K562 (cell line): ENCODE data around the gene CTBS. TPM values are rescaled to one million over a fixed set of nuclear protein-coding genes. Genes with fewer than 3 reads are reported as not detected.

Experiments used
- ASH1L ChIP-seq: fragments of 450-650 bp; IDR thresholded peaks from 2 replicates; pipeline ENCODE4 v1.6.1; 2018; ENCODE audit warnings: borderline replicate concordance, mild to moderate bottlenecking, low read depth; ENCODE audit not compliant: partially characterized antibody
- CC2D1A ChIP-seq: fragments of 450-650 bp; IDR thresholded peaks from 2 replicates; pipeline ENCODE4 v1.6.1; 2017; ENCODE audit warnings: mild to moderate bottlenecking
- COPS2 ChIP-seq: fragments of 450-650 bp; conservative IDR thresholded peaks from 2 replicates; pipeline ENCODE4 v1.6.1; 2016; ENCODE audit warnings: mild to moderate bottlenecking, moderate library complexity
- DPF2 ChIP-seq: fragments of 450-650 bp; IDR thresholded peaks from 2 replicates; pipeline ENCODE4 v1.6.1; 2016
- GABPA ChIP-seq: fragments of 200-800 bp; sonication (Bioruptor generic); conservative IDR thresholded peaks from 2 replicates; pipeline ENCODE4 v1.6.1; 2016; ENCODE audit warnings: low read depth, missing genetic modification characterization, missing compliant biosample characterization
- HEY1 ChIP-seq: fragments of 250-450 bp; sonication (Bioruptor Pico); IDR thresholded peaks from 2 replicates; pipeline ENCODE4 v1.5.0; 2020; ENCODE audit warnings: mild to moderate bottlenecking, moderate library complexity, borderline replicate concordance
- JUN ChIP-seq, 2 experiments: sonication (generic) in 1 of 2; formaldehyde crosslinking in 1 of 2; IDR thresholded peaks; 2 replicates each; pipeline versions ENCODE4 v1.6.1 to v1.8.0; 2012 to 2022; ENCODE audit warnings: borderline replicate concordance in 2 of 2, mild to moderate bottlenecking in 2 of 2, improper control_type of control experiment in 1 of 2, low read depth in 1 of 2, low read length in 1 of 2, missing genetic modification reagents in 1 of 2
- MAZ ChIP-seq, 2 experiments: fragments of 450-650 bp in 1 of 2; sonication (generic) in 1 of 2; formaldehyde crosslinking; IDR thresholded peaks in 1 of 2; conservative IDR thresholded peaks in 1 of 2; 2 replicates each; pipeline versions ENCODE4 v1.4.0 to v1.5.0; 2020; ENCODE audit warnings: mild to moderate bottlenecking in 1 of 2, missing genetic modification reagents in 1 of 2
- NCOA4 ChIP-seq: fragments of 450-650 bp; IDR thresholded peaks from 2 replicates; pipeline ENCODE4 v1.6.1; 2018; ENCODE audit warnings: mild to moderate bottlenecking; ENCODE audit not compliant: partially characterized antibody
- PHF20 ChIP-seq: fragments of 450-650 bp; IDR thresholded peaks from 2 replicates; pipeline ENCODE4 v1.6.1; 2018; ENCODE audit not compliant: partially characterized antibody
- ZKSCAN3 ChIP-seq: fragments of 250-450 bp; sonication (Bioruptor Pico); IDR thresholded peaks from 2 replicates; pipeline ENCODE4 v1.4.0; 2020
- ZNF263 ChIP-seq: sonication (generic); formaldehyde crosslinking; IDR thresholded peaks from 2 replicates; pipeline ENCODE4 v1.8.0; 2022; ENCODE audit warnings: mild to moderate bottlenecking, missing genetic modification reagents, borderline replicate concordance
- ZNF408 ChIP-seq: fragments of 250-450 bp; sonication (Bioruptor Pico); IDR thresholded peaks from 2 replicates; pipeline ENCODE4 v1.4.0; 2020; ENCODE audit warnings: low read depth, mild to moderate bottlenecking, moderate library complexity
- polyA plus RNA-seq, 8 experiments: library from polyadenylated mRNA; depleted of rRNA in 4 of 8; stranded (reverse) in 5 of 8; unstranded in 3 of 8; fragments of >200 nt; fragmentation: Nextera tagmentation in 2 of 8; fragmentation: Illumina TruSeq in 1 of 8; extraction: Ambion mirVana in 2 of 8; extraction: Trizol in 1 of 8; gene quantifications; 2 replicates each; pipeline versions ENCODE4 v1.2.1 to v1.2.3, GENCODE V29; 2011 to 2014; ENCODE audit warnings: inconsistent platforms in 1 of 8, missing spikeins in 1 of 8
- total RNA-seq, 7 experiments: library from RNA; depleted of rRNA in 6 of 7; stranded (reverse); fragments of >200 nt in 6 of 7; fragmentation: Illumina TruSeq in 2 of 7; extraction: Trizol in 2 of 7; gene quantifications; 2 replicates each; pipeline versions ENCODE4 v1.2.1 to v1.2.3, GENCODE V29; 2011 to 2021; ENCODE audit warnings: low replicate concordance in 1 of 7
- TF ChIP-seq, protein P1 (sequence below): fragments of 200-800 bp; sonication (Bioruptor generic); IDR thresholded peaks from 2 replicates; pipeline ENCODE4 v1.6.1; 2017; ENCODE audit warnings: missing genetic modification characterization, missing compliant biosample characterization
- TF ChIP-seq, protein P2 (sequence below): fragments of 450-650 bp; IDR thresholded peaks from 2 replicates; pipeline ENCODE4 v1.6.1; 2017; ENCODE audit warnings: antibody characterized with exemption, mild to moderate bottlenecking
- TF ChIP-seq, protein P3 (sequence below): fragments of 450-650 bp; formaldehyde crosslinking; IDR thresholded peaks from 2 replicates; pipeline ENCODE4 v1.4.0; 2020; ENCODE audit warnings: mild to moderate bottlenecking, moderate library complexity
- TF ChIP-seq, protein P4 (sequence below), 2 experiments: fragments of 450-650 bp; conservative IDR thresholded peaks; 2 replicates each; pipeline ENCODE4 v1.6.1; 2017; ENCODE audit warnings: mild to moderate bottlenecking in 2 of 2, moderate library complexity in 2 of 2

Gene CTBS
- total and polyA plus RNA-seq, 9 of the 15 experiments (the other 6 are each of a cell fraction or from before 2014, with no cell fraction given): 3.0 to 19.8 (median 9.9) TPM

DNA sequence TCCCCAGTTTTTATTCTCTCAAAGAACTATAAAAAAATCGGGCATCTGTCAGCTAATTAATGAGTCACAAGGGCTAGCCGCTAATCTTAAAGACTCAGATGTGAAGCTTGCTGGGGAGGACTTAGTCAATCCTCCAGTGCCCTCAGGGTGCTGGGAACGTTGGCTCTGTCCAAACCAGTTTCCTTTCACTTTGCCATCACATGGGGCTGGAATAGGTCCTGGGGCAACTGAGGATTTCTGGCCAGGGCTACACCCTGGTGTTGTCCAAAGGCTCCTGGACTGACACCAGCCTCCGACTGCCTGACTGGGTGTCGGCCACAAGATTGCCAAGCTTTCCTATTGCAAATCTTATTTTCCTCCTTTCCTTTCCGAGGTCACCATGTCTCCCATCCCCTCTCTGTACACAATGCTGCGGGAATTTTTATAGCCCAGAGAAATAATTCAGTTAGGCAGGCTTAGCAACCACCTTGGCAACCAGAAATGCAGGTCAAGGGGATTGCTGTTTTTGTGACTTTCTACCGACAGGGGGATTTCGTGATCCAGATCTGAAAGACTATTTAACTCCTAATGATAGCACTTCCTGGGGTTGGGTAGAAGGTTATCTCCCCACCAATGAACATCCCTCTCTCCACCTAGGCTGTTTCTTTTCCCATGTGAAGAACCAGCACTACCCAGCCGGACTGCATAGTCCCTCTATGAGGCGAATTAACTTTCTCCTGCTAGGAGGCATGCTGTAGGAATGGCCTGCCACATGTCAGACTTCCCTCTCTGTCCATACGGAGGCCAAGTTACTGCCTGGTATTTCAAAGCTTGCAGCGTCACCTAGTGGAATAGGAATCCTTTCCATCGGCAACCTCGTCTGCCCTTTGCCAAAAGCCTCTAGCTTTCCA, 29.9 kb upstream of the CTBS start (continued):
- TF ChIP-seq, protein P1, sequence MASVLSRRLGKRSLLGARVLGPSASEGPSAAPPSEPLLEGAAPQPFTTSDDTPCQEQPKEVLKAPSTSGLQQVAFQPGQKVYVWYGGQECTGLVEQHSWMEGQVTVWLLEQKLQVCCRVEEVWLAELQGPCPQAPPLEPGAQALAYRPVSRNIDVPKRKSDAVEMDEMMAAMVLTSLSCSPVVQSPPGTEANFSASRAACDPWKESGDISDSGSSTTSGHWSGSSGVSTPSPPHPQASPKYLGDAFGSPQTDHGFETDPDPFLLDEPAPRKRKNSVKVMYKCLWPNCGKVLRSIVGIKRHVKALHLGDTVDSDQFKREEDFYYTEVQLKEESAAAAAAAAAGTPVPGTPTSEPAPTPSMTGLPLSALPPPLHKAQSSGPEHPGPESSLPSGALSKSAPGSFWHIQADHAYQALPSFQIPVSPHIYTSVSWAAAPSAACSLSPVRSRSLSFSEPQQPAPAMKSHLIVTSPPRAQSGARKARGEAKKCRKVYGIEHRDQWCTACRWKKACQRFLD: peak; percentile 44; the same call in 1 of the 2 replicates
- TF ChIP-seq ZKSCAN3 (CRISPR knock-in tag): no peak
- 0 out of 2 replicates have a peak, but pooled peaks have one; percentile 36 for TF ChIP-seq GABPA (tag)
- TF ChIP-seq, protein P2, sequence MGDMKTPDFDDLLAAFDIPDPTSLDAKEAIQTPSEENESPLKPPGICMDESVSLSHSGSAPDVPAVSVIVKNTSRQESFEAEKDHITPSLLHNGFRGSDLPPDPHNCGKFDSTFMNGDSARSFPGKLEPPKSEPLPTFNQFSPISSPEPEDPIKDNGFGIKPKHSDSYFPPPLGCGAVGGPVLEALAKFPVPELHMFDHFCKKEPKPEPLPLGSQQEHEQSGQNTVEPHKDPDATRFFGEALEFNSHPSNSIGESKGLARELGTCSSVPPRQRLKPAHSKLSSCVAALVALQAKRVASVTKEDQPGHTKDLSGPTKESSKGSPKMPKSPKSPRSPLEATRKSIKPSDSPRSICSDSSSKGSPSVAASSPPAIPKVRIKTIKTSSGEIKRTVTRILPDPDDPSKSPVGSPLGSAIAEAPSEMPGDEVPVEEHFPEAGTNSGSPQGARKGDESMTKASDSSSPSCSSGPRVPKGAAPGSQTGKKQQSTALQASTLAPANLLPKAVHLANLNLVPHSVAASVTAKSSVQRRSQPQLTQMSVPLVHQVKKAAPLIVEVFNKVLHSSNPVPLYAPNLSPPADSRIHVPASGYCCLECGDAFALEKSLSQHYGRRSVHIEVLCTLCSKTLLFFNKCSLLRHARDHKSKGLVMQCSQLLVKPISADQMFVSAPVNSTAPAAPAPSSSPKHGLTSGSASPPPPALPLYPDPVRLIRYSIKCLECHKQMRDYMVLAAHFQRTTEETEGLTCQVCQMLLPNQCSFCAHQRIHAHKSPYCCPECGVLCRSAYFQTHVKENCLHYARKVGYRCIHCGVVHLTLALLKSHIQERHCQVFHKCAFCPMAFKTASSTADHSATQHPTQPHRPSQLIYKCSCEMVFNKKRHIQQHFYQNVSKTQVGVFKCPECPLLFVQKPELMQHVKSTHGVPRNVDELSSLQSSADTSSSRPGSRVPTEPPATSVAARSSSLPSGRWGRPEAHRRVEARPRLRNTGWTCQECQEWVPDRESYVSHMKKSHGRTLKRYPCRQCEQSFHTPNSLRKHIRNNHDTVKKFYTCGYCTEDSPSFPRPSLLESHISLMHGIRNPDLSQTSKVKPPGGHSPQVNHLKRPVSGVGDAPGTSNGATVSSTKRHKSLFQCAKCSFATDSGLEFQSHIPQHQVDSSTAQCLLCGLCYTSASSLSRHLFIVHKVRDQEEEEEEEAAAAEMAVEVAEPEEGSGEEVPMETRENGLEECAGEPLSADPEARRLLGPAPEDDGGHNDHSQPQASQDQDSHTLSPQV: 0 out of 2 replicates have a peak, but pooled peaks have one; percentile 52
- TF ChIP-seq, protein P3, sequence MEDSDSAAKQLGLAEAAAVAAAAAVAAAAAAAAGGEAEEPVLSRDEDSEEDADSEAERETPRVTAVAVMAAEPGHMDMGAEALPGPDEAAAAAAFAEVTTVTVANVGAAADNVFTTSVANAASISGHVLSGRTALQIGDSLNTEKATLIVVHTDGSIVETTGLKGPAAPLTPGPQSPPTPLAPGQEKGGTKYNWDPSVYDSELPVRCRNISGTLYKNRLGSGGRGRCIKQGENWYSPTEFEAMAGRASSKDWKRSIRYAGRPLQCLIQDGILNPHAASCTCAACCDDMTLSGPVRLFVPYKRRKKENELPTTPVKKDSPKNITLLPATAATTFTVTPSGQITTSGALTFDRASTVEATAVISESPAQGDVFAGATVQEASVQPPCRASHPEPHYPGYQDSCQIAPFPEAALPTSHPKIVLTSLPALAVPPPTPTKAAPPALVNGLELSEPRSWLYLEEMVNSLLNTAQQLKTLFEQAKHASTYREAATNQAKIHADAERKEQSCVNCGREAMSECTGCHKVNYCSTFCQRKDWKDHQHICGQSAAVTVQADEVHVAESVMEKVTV: peak; percentile 77
- no peak for TF ChIP-seq NCOA4
- peak; percentile 65; the same call in 1 of the 2 replicates for TF ChIP-seq ZNF263 (CRISPR knock-in tag)
- TF ChIP-seq ASH1L: no peak
- TF ChIP-seq, protein P4, sequence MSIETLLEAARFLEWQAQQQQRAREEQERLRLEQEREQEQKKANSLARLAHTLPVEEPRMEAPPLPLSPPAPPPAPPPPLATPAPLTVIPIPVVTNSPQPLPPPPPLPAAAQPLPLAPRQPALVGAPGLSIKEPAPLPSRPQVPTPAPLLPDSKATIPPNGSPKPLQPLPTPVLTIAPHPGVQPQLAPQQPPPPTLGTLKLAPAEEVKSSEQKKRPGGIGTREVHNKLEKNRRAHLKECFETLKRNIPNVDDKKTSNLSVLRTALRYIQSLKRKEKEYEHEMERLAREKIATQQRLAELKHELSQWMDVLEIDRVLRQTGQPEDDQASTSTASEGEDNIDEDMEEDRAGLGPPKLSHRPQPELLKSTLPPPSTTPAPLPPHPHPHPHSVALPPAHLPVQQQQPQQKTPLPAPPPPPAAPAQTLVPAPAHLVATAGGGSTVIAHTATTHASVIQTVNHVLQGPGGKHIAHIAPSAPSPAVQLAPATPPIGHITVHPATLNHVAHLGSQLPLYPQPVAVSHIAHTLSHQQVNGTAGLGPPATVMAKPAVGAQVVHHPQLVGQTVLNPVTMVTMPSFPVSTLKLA (conservative IDR thresholded peaks at IDR 0.05): peak; percentile 51 to 69; a peak in 3 of 4 replicates
- TF ChIP-seq COPS2: no peak
- peak; percentile 76; the same call in 1 of the 2 replicates for TF ChIP-seq CC2D1A
- no peak for TF ChIP-seq HEY1 (CRISPR knock-in tag)
- no peak for TF ChIP-seq PHF20
- TF ChIP-seq MAZ (CRISPR knock-in tag; conservative IDR thresholded peaks at IDR 0.05 in 1 of 2, IDR thresholded peaks at IDR 0.05 in 1 of 2): peak in 1 of 2 experiments; percentile 44; a peak in 1 of 4 replicates
- TF ChIP-seq JUN (IDR thresholded peaks at IDR 0.05; ENCODE audit: borderline replicate concordance, low read depth, low read length): 0 out of 2 replicates have a peak, but pooled peaks have one; percentile 25
- TF ChIP-seq JUN (CRISPR knock-in tag; IDR thresholded peaks at IDR 0.05; ENCODE audit: borderline replicate concordance): no peak
- no peak for TF ChIP-seq ZNF408 (CRISPR knock-in tag)
- no peak; the same call in 1 of the 2 replicates for TF ChIP-seq DPF2
